Pancreas (tissue), 10 donors: Measurements from ENCODE around the gene TGM3. TPM values are rescaled to one million over a fixed set of nuclear protein-coding genes. Genes with fewer than 3 reads are reported as not detected.

Experiments
- ATAC-seq, 4 donors: fragments of 200-7000 bp; cut with Tn5 transposase; one replicate each; pipeline versions ENCODE4 v1.8.0 to v1.9.1; 2020; ENCODE audit warnings: mild to moderate bottlenecking in 4 of 4, moderate library complexity in 4 of 4
- DNase-seq, 6 donors: peaks; one replicate each; pipeline ENCODE4 v3.0.0-alpha.2; 2020
- FAIRE-seq: peaks from 2 replicates; lab custom pipeline; 2012; peaks lifted over from hg19 to GRCh38; lab: Jason Lieb, UNC
- H3K27ac ChIP-seq, 4 donors: fragments of 200-600 bp; sonication (generic); 1 replicate in 3 of 4; 2 replicates in 1 of 4; pipeline versions ENCODE4 v1.5.0 to v1.8.0; 2020
- H3K27me3 ChIP-seq, 4 donors: fragments of 200-600 bp; one replicate each; pipeline ENCODE4 v1.8.0; 2021
- H3K36me3 ChIP-seq, 3 donors: fragments of 200-600 bp; sonication (generic) in 1 of 3; one replicate each; pipeline versions ENCODE4 v1.5.0 to v1.8.0; 2020 to 2021
- H3K4me1 ChIP-seq, 3 donors: fragments of 200-600 bp; one replicate each; pipeline ENCODE4 v1.8.0; 2021
- H3K4me3 ChIP-seq, 4 donors: fragments of 200-600 bp; sonication (generic) in 2 of 4; one replicate each; pipeline versions ENCODE4 v1.5.0 to v1.8.0; 2020 to 2021
- H3K9me3 ChIP-seq, 4 donors: fragments of 200-600 bp; one replicate each; pipeline ENCODE4 v1.8.0; 2021
- CTCF ChIP-seq, 4 donors: fragments of 200-600 bp; sonication (generic) in 3 of 4; IDR thresholded peaks; one replicate each; pipeline versions ENCODE4 v1.5.0 to v1.8.0; 2021; ENCODE audit warnings: antibody characterized with exemption in 4 of 4
- WGBS, 2 donors: extraction: QIAGEN DNeasy Blood & Tissue Kit; methylation state at CpG; one replicate each; pipeline ENCODE4 v1.1.7; 2013; 5-methylcytosine and 5-hydroxymethylcytosine counted together
- intact Hi-C, 3 donors: fragments of 100-400 bp; cut with DNase I; formaldehyde crosslinking; loops; one replicate each; pipeline versions ENCODE4 v1.11.1 to v1.14.2; 2022
- polyA plus RNA-seq, 2 donors: library from polyadenylated mRNA; stranded (reverse); fragments of 200-250 nt; gene quantifications; one replicate each; pipeline ENCODE4 v1.2.3, GENCODE V29; 2013
- total RNA-seq, 6 donors: library from RNA; stranded (reverse); fragmentation: NEBNext Ultra II Directional in 4 of 6; extraction: Animal tissue kit (Norgen Biotek cat#: 25700) in 4 of 6; gene quantifications; one replicate each; pipeline versions ENCODE4 v1.2.1 to v1.2.4, GENCODE V29; 2021 to 2023
- donor health status: healthy with polysubstance abuse.
- donor health status: DM: no; HTN: no; CAD: no; lungs with moderate emphysema.
- donor health status: DM: no; HTN: no; CAD: no.
- donor health status: control.
- donor health status: control.
- donor health status: Bipolar disorder and iron deficiency.
- donor health status: DM: yes; HTN: yes; CAD: no.
- donor health status: DM: no; HTN: no; CAD: no.
- donor health status: DM: no; HTN: no; CAD: no.
- donor health status: DM: yes; HTN: yes; CAD: no.

Gene TGM3
- total and polyA plus RNA-seq, 8 donors, result 0.06 to 0.40 (median 0.31) TPM; not detected in 3

GRCh38 chr20:2290486-2290885 lies 5.3 kb upstream of the TGM3 start:
- peak overlapping the region in 2 of 4 donors; percentile 63 to 73 for H3K27ac ChIP-seq
- FAIRE-seq (no peak), DNase-seq (no peak), ATAC-seq (no peak)
- H3K27me3 ChIP-seq, result no peaks in the 10 kb centered on the region
- no peak overlapping the region for H3K4me3 ChIP-seq
- H3K36me3 ChIP-seq, result no peaks in the 10 kb centered on the region
- intact Hi-C loops, result no loop called here
- H3K4me1 ChIP-seq, result peaks cover 0 to 8% (median 0%) of the 10 kb centered on the region in 3 donors
- WGBS, 2 donors, result 74 to 83% methylated on average over 5 of the region's 5 CpGs
- TF ChIP-seq CTCF (IDR thresholded peaks at IDR 0.05), result no peak
- H3K9me3 ChIP-seq, result no peaks in the 10 kb centered on the region

- Histone ChIP-seq H3K4me1 (peaks cover 0 to 8% (median 0%) of the 10 kb centered on the region in 3 donors), H3K36me3 (no peaks in the 10 kb centered on the region), H3K27ac (no peak overlapping the region), H3K27me3 (no peaks in the 10 kb centered on the region), H3K4me3 (no peak overlapping the region), H3K9me3 (no peaks in the 10 kb centered on the region)
- peak in 2 of 4 donors; percentile 11 to 56 for ATAC-seq
- no peak for DNase-seq
- no peak for TF ChIP-seq CTCF (IDR thresholded peaks at IDR 0.05)
- 81 to 89% methylated on average over 8 of the region's 8 CpGs for WGBS, 2 donors
- intact Hi-C loops, result no loop called here
- no peak for FAIRE-seq
These were observed 3.2 kb upstream of the TGM3 start for GRCh38 chr20:2292416-2293110.

- TF ChIP-seq CTCF (IDR thresholded peaks at IDR 0.05), result no peak
- no peak overlapping the region for H3K4me3 ChIP-seq
- no peaks in the 10 kb centered on the region for H3K27me3 ChIP-seq
- no peaks in the 10 kb centered on the region for H3K9me3 ChIP-seq
- FAIRE-seq (no peak), DNase-seq (no peak), ATAC-seq (no peak)
- H3K4me1 ChIP-seq, result peaks cover 0 to 5% (median 0%) of the 10 kb centered on the region in 3 donors
- intact Hi-C loops, result no loop called here
- no peak overlapping the region for H3K27ac ChIP-seq
- WGBS, 2 donors, result 80 to 87% methylated on average over 11 of the region's 11 CpGs
- H3K36me3 ChIP-seq, result no peaks in the 10 kb centered on the region
These were observed 2.3 kb upstream of the TGM3 start for GRCh38 chr20:2293486-2293885.

- no peaks in the 10 kb centered on the region for H3K27me3 ChIP-seq
- no peak for DNase-seq
- peaks cover 0 to under 1% (median 0%) of the 10 kb centered on the region in 3 donors for H3K4me1 ChIP-seq
- 77 to 79% methylated on average over 4 of the region's 4 CpGs for WGBS, 2 donors
- FAIRE-seq, result no peak
- intact Hi-C loops, result no loop called here
- no peaks in the 10 kb centered on the region for H3K9me3 ChIP-seq
- no peak overlapping the region for H3K4me3 ChIP-seq
- ATAC-seq, result no peak
- TF ChIP-seq CTCF (IDR thresholded peaks at IDR 0.05), result no peak
- H3K27ac ChIP-seq, result no peak overlapping the region
- H3K36me3 ChIP-seq, result no peaks in the 10 kb centered on the region
These were observed 1.8 kb upstream of the TGM3 start for GRCh38 chr20:2293971-2294370.

DNA sequence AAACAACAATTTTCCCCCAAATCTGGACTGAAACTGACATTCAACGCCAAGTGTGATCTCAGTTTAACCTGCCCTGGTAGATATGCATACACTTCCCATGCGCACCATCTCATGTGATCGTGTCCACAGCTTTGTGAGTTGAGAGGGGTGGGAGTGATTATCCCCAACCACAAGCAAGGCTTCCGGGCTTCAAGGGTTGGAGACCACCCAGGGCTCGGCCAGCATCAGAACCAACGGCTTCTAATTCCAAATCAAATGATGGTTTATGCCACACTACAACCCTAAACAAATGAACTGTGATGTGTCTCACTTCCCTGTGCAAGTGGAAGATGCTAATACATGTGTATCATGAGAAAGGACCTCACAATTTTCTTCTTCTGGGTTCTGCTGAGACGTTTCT lies 515 bp upstream of the TGM3 start:
- no peak for FAIRE-seq
- intact Hi-C loops, result no loop called here
- no peak for ATAC-seq

More for the DNA sequence above, 515 bp upstream of the TGM3 start:
- 65 to 70% methylated on average over 7 of the region's 7 CpGs for WGBS, 2 donors
- no peak for DNase-seq
- TF ChIP-seq CTCF (IDR thresholded peaks at IDR 0.05), result no peak
- Histone ChIP-seq H3K4me1 (no peaks in the 10 kb centered on the region), H3K27me3 (no peaks in the 10 kb centered on the region), H3K36me3 (no peaks in the 10 kb centered on the region), H3K27ac (no peak overlapping the region), H3K4me3 (no peak overlapping the region), H3K9me3 (no peaks in the 10 kb centered on the region)
